22Rv1 (cell line): ENCODE data around the gene NKD1.

Experiments used
- CTCF ChIP-seq: fragments of 450-650 bp; IDR thresholded peaks from 2 replicates; pipeline ENCODE4 v1.5.1; 2017; ENCODE audit warnings: mild to moderate bottlenecking
- ZFX ChIP-seq: fragments of 450-650 bp; IDR thresholded peaks from 2 replicates; pipeline ENCODE4 v1.6.1; 2017; ENCODE audit warnings: antibody characterized with exemption, borderline replicate concordance

GRCh38 chr16:50505115-50505514 is 43.1 kb upstream of the NKD1 start:
- TF ChIP-seq CTCF (no peak), ZFX (no peak)
